CD4-positive, CD25-positive, alpha-beta regulatory T cell (primary cell): ENCODE data around the gene PLAAT2. TPM values are rescaled to one million over a fixed set of nuclear protein-coding genes. Genes with fewer than 3 reads are reported as not detected.

Experiments
- ATAC-seq, 2 donors: fragments of 150-1000 bp; cut with Tn5 transposase; one replicate each; pipeline ENCODE4 v1.10.0; 2021; ENCODE audit warnings: low read depth in 2 of 2, moderate number of reproducible peaks in 2 of 2, moderate library complexity in 1 of 2
- DNase-seq, 3 donors: peaks; one replicate each; pipeline versions ENCODE4 v3.0.0 to v3.0.0-alpha.2; 2012 to 2022; ENCODE audit warnings: mixed read lengths in 1 of 3
- H3K27ac ChIP-seq: one replicate; pipeline ENCODE4 v1.7.0; 2013; ENCODE audit warnings: mild to moderate bottlenecking, low read length; ENCODE audit not compliant: insufficient read depth, poor library complexity, severe bottlenecking
- H3K27me3 ChIP-seq: one replicate; pipeline ENCODE4 v1.7.0; 2013; ENCODE audit warnings: low read length; ENCODE audit not compliant: control insufficient read depth, insufficient read depth
- H3K36me3 ChIP-seq: one replicate; pipeline ENCODE4 v1.7.0; 2013; ENCODE audit warnings: mild to moderate bottlenecking, low read length, moderate library complexity; ENCODE audit not compliant: control insufficient read depth, insufficient read depth
- H3K4me1 ChIP-seq: 2 replicates; pipeline ENCODE4 v1.7.0; 2013; ENCODE audit warnings: mild to moderate bottlenecking, low read length; ENCODE audit not compliant: insufficient read depth, control insufficient read depth, poor library complexity, severe bottlenecking
- H3K4me3 ChIP-seq: one replicate; pipeline ENCODE4 v1.7.0; 2013; ENCODE audit warnings: low read depth, mild to moderate bottlenecking, low read length, moderate library complexity
- H3K9me3 ChIP-seq, 2 experiments: 1 replicate in 1 of 2; 2 replicates in 1 of 2; pipeline ENCODE4 v1.7.0; 2013; ENCODE audit warnings: low read length in 2 of 2, mild to moderate bottlenecking in 1 of 2, moderate library complexity in 1 of 2; ENCODE audit not compliant: control insufficient read depth in 2 of 2
- H3K27ac Mint-ChIP-seq, 3 donors: one replicate each; pipeline ENCODE4 v1.8.0; 2020 to 2022; ENCODE audit warnings: mild to moderate bottlenecking in 3 of 3, mixed read lengths in 3 of 3, moderate library complexity in 2 of 3
- H3K27me3 Mint-ChIP-seq: one replicate; pipeline ENCODE4 v1.8.0; 2022; ENCODE audit warnings: mild to moderate bottlenecking, mixed read lengths
- H3K36me3 Mint-ChIP-seq: one replicate; pipeline ENCODE4 v1.8.0; 2020; ENCODE audit warnings: mixed read lengths
- H3K4me1 Mint-ChIP-seq, 4 donors: one replicate each; pipeline ENCODE4 v1.8.0; 2020 to 2022; ENCODE audit warnings: mixed read lengths in 4 of 4, mild to moderate bottlenecking in 1 of 4
- H3K4me3 Mint-ChIP-seq, 4 donors: one replicate each; pipeline ENCODE4 v1.8.0; 2020 to 2022; ENCODE audit warnings: mild to moderate bottlenecking in 4 of 4, mixed read lengths in 4 of 4, moderate library complexity in 3 of 4
- H3K9me3 Mint-ChIP-seq, 7 donors: one replicate each; pipeline ENCODE4 v1.8.0; 2020 to 2022; ENCODE audit warnings: mixed read lengths in 7 of 7, mild to moderate bottlenecking in 3 of 7, moderate library complexity in 2 of 7
- polyA plus RNA-seq, 4 donors: library from polyadenylated mRNA; unstranded; fragments of 300-500 nt; fragmentation: Illumina TruSeq; gene quantifications; one replicate each; pipeline ENCODE4 v1.2.3, GENCODE V29; 2021
- total RNA-seq: library from RNA; stranded (reverse); gene quantifications from one replicate; pipeline ENCODE4 v1.2.3, GENCODE V29; 2022

PLAAT2 gene
- total and polyA plus RNA-seq, 5 donors from 2014 or later: 0.28 to 0.47 TPM; not detected in 3

DNA sequence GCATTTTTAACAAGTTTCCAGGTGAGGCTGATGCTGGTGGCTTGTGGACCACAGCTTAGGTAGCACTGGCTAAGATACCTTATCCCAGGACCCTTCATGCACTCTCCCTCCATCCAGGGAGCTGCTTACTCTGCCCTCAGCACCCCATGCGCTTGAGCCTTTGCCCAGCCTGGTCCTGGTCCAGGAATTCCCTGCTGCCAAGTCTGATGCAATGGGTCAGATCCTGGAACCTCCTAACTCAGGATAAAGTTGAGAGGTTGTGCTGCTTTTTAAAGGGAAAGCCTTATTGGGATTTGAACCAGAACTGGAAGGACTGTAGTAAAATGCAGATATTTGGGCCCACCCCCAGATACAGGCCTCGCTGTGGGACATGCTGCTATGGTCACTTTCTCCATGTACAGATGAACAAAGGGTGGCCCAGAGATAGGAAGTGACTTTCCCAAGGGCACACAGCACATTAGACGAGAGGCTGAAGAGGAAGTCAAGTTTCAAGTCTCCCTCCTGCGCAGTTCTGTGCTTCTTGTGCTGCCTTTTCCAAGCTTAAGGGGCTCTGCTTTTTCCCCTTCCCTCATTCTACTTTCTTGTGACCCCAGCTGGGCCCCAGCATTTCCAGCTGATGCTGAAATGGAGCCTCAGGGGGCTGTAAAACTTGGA, 58.1 kb downstream of the PLAAT2 start:
- peaks cover 6 to 11% of the 10 kb centered on the region in 2 experiments for H3K9me3 ChIP-seq
- peaks cover 0 to 24% (median under 1%) of the 10 kb centered on the region in 4 donors for H3K4me1 Mint-ChIP-seq
- H3K27ac Mint-ChIP-seq: no peak overlapping the region
- no peak overlapping the region for H3K27ac ChIP-seq
- H3K4me3 ChIP-seq: no peak overlapping the region
- no peak overlapping the region for H3K4me3 Mint-ChIP-seq
- no peaks in the 10 kb centered on the region for H3K36me3 Mint-ChIP-seq
- H3K27me3 ChIP-seq: no peaks in the 10 kb centered on the region
- H3K4me1 ChIP-seq: no peaks in the 10 kb centered on the region
- no peak for ATAC-seq
- H3K36me3 ChIP-seq: no peaks in the 10 kb centered on the region
- no peaks in the 10 kb centered on the region for H3K27me3 Mint-ChIP-seq
- no peak for DNase-seq
- H3K9me3 Mint-ChIP-seq: peaks cover 0 to 12% (median 2%) of the 10 kb centered on the region in 7 donors

DNA sequence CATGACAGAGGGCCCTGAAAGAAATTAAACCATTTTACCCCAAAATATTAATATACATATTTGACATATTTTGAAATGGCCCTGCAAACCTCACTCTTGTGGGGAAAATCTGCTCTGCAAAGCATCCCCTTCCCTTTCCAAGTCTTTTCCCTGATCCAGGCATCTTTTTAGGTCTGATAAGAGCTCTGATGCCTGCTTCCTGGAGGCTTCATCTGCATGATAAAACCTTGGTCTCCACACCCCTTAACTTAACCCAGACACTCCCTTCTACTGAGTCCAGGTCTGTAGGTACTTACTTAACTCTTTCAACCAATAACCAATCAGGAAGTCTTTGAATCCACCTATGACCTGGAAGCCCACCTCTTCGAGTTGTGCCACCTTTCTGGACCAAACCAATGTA, 59.1 kb downstream of the PLAAT2 start:
- H3K27ac ChIP-seq: no peak overlapping the region
- H3K4me3 ChIP-seq: no peak overlapping the region
- H3K36me3 ChIP-seq: no peaks in the 10 kb centered on the region
- peaks cover 14 to 19% of the 10 kb centered on the region in 2 experiments for H3K9me3 ChIP-seq
- DNase-seq (no peak), ATAC-seq (no peak)
- Mint-ChIP-seq H3K36me3 (no peaks in the 10 kb centered on the region), H3K4me3 (no peak overlapping the region), H3K9me3 (peaks cover 0 to 21% (median 2%) of the 10 kb centered on the region in 7 donors), H3K4me1 (peaks cover 0 to 24% (median under 1%) of the 10 kb centered on the region in 4 donors), H3K27me3 (no peaks in the 10 kb centered on the region), H3K27ac (peak overlapping the region in 1 of 3 donors; percentile 60)
- H3K4me1 ChIP-seq: no peaks in the 10 kb centered on the region
- H3K27me3 ChIP-seq: peaks cover 2% of the 10 kb centered on the region

GRCh38 chr11:63503492-63503891, 59.7 kb downstream of the PLAAT2 start:
- H3K4me1 ChIP-seq: no peaks in the 10 kb centered on the region
- no peak overlapping the region for H3K4me3 ChIP-seq
- peaks cover 6% of the 10 kb centered on the region for H3K27me3 ChIP-seq
- Mint-ChIP-seq H3K9me3 (peaks cover 0 to 21% (median 2%) of the 10 kb centered on the region in 7 donors), H3K27me3 (peaks cover 1% of the 10 kb centered on the region), H3K4me1 (peaks cover 0 to 24% (median under 1%) of the 10 kb centered on the region in 4 donors), H3K4me3 (no peak overlapping the region), H3K36me3 (no peaks in the 10 kb centered on the region), H3K27ac (no peak overlapping the region)
- peaks cover 17 to 19% of the 10 kb centered on the region in 2 experiments for H3K9me3 ChIP-seq
- ATAC-seq (no peak), DNase-seq (no peak)
- H3K27ac ChIP-seq: no peak overlapping the region
- H3K36me3 ChIP-seq: no peaks in the 10 kb centered on the region

Other genes with a start within 250 kb of the PLAAT2 start
- gene SLC22A9, start 193.6 kb downstream of the PLAAT2 start, total RNA-seq: not detected
- gene SLC22A9, start 193.6 kb downstream of the PLAAT2 start, polyA plus RNA-seq: not detected
- 1.8 TPM for gene PLAAT5, start 72.2 kb downstream of the PLAAT2 start, total RNA-seq
- gene PLAAT5, start 72.2 kb downstream of the PLAAT2 start, polyA plus RNA-seq: not detected
- 0.94 TPM for gene LGALS12, start 57.3 kb downstream of the PLAAT2 start, total RNA-seq
- not detected for gene LGALS12, start 57.3 kb downstream of the PLAAT2 start, polyA plus RNA-seq
- gene PLAAT4, start 26.6 kb downstream of the PLAAT2 start, total RNA-seq: 118 TPM
- gene PLAAT4, start 26.6 kb downstream of the PLAAT2 start, polyA plus RNA-seq: 100 to 1,000 TPM; 405 to 493 (median 439) TPM
- 5.8 TPM for gene PLAAT3, start 51.1 kb upstream of the PLAAT2 start, total RNA-seq
- gene PLAAT3, start 51.1 kb upstream of the PLAAT2 start, polyA plus RNA-seq: 10 to 100 TPM in 1 of 4 donors, 1 to 10 TPM in 3; 3.1 to 19.0 (median 5.8) TPM
- 33.7 TPM for gene ATL3, start 108.0 kb upstream of the PLAAT2 start, total RNA-seq
- 10 to 100 TPM; 23.6 to 26.4 (median 25.0) TPM for gene ATL3, start 108.0 kb upstream of the PLAAT2 start, polyA plus RNA-seq
- 33.2 TPM for gene RTN3, start 118.1 kb upstream of the PLAAT2 start, total RNA-seq
- gene RTN3, start 118.1 kb upstream of the PLAAT2 start, polyA plus RNA-seq: 10 to 100 TPM; 41.5 to 63.6 (median 48.4) TPM
- 2.2 TPM for gene ZFTA, start 205.4 kb upstream of the PLAAT2 start, total RNA-seq
- gene ZFTA, start 205.4 kb upstream of the PLAAT2 start, polyA plus RNA-seq: under 1 TPM in 3 of 4 donors, not detected in 1; 0.07 to 0.13 (median 0.08) TPM